Liver (tissue), 9 donors: ENCODE results near the gene CPED1. TPM values are rescaled to one million over a fixed set of nuclear protein-coding genes. Genes with fewer than 3 reads are reported as not detected.
A peak's percentile ranks its signal among the peaks of the same experiment; 100 is the strongest.

Experiments used
- DNase-seq: peaks from one replicate; pipeline ENCODE4 v3.0.0-alpha.2; 2017; ENCODE audit warnings: low spot score
- H3K27ac ChIP-seq, 2 donors: one replicate each; pipeline ENCODE4 v1.7.0; 2013; ENCODE audit warnings: inconsistent platforms in 2 of 2, low read length in 2 of 2, control low read depth in 1 of 2, low read depth in 1 of 2, mild to moderate bottlenecking in 1 of 2
- H3K27me3 ChIP-seq, 4 donors: one replicate each; pipeline versions ENCODE4 v1.6.1 to v1.7.0; 2013; ENCODE audit warnings: low read length in 3 of 4, inconsistent platforms in 1 of 4, mild to moderate bottlenecking in 1 of 4, moderate library complexity in 1 of 4; ENCODE audit not compliant: control insufficient read depth in 4 of 4, insufficient read depth in 4 of 4
- H3K36me3 ChIP-seq, 4 donors: one replicate each; pipeline versions ENCODE4 v1.6.1 to v1.7.0; 2013; ENCODE audit warnings: low read length in 3 of 4, mild to moderate bottlenecking in 3 of 4, low read depth in 1 of 4, moderate library complexity in 1 of 4; ENCODE audit not compliant: control insufficient read depth in 4 of 4, insufficient read depth in 3 of 4
- H3K4me1 ChIP-seq, 4 donors: one replicate each; pipeline versions ENCODE4 v1.6.1 to v1.7.0; 2013; ENCODE audit warnings: low read length in 3 of 4, mild to moderate bottlenecking in 3 of 4, moderate library complexity in 1 of 4; ENCODE audit not compliant: control insufficient read depth in 4 of 4, insufficient read depth in 4 of 4
- H3K4me3 ChIP-seq, 3 donors: one replicate each; pipeline versions ENCODE4 v1.6.1 to v1.7.0; 2013; ENCODE audit warnings: low read length in 3 of 3, control low read depth in 1 of 3, low read depth in 1 of 3, mild to moderate bottlenecking in 1 of 3
- H3K9ac ChIP-seq, 2 donors: one replicate each; pipeline ENCODE4 v1.7.0; 2013; ENCODE audit warnings: low read length in 2 of 2, mild to moderate bottlenecking in 2 of 2, moderate library complexity in 2 of 2, control low read depth in 1 of 2, low read depth in 1 of 2
- H3K9me3 ChIP-seq, 4 donors: one replicate each; pipeline versions ENCODE4 v1.6.1 to v1.7.0; 2013; ENCODE audit warnings: low read length in 3 of 4; ENCODE audit not compliant: control insufficient read depth in 4 of 4
- ATF3 ChIP-seq: IDR thresholded peaks from 2 replicates; pipeline ENCODE4 v1.6.1; 2016; ENCODE audit warnings: antibody characterized with exemption
- CTCF ChIP-seq: fragments of 150-350 bp; IDR thresholded peaks from 2 replicates; pipeline ENCODE4 v1.5.1; 2017; ENCODE audit warnings: improper control_type of control experiment, low read depth, low read length; ENCODE audit not compliant: missing input control
- EGR1 ChIP-seq, 2 donors: IDR thresholded peaks; 2 replicates each; pipeline ENCODE4 v1.6.1; 2016 to 2018; ENCODE audit warnings: antibody characterized with exemption in 2 of 2, low read depth in 2 of 2
- FOXA1 ChIP-seq: IDR thresholded peaks from 2 replicates; pipeline ENCODE4 v1.6.1; 2016; ENCODE audit warnings: antibody characterized with exemption
- FOXA2 ChIP-seq: IDR thresholded peaks from 2 replicates; pipeline ENCODE4 v1.6.1; 2016; ENCODE audit warnings: antibody characterized with exemption
- GABPA ChIP-seq, 2 donors: IDR thresholded peaks in 1 of 2; conservative IDR thresholded peaks in 1 of 2; 2 replicates each; pipeline ENCODE4 v1.6.1; 2016; ENCODE audit warnings: antibody characterized with exemption in 2 of 2, mild to moderate bottlenecking in 1 of 2, moderate library complexity in 1 of 2
- HNF4A ChIP-seq, 2 donors: conservative IDR thresholded peaks; 2 replicates each; pipeline ENCODE4 v1.6.1; 2016; ENCODE audit warnings: antibody characterized with exemption in 2 of 2, mild to moderate bottlenecking in 2 of 2
- JUND ChIP-seq, 2 donors: IDR thresholded peaks; 2 replicates each; pipeline ENCODE4 v1.6.1; 2016; ENCODE audit warnings: antibody characterized with exemption in 2 of 2
- MAX ChIP-seq: IDR thresholded peaks from 2 replicates; pipeline ENCODE4 v1.6.1; 2016; ENCODE audit warnings: antibody characterized with exemption
- NR2F2 ChIP-seq: IDR thresholded peaks from 2 replicates; pipeline ENCODE4 v1.6.1; 2016; ENCODE audit warnings: antibody characterized with exemption
- RAD21 ChIP-seq, 2 donors: IDR thresholded peaks; 2 replicates each; pipeline ENCODE4 v1.6.1; 2016; ENCODE audit warnings: antibody characterized with exemption in 2 of 2, mild to moderate bottlenecking in 2 of 2
- REST ChIP-seq: IDR thresholded peaks from 2 replicates; pipeline ENCODE4 v1.6.1; 2016; ENCODE audit warnings: antibody characterized with exemption, mild to moderate bottlenecking
- RXRA ChIP-seq, 2 donors: IDR thresholded peaks; 2 replicates each; pipeline ENCODE4 v1.6.1; 2017 to 2018; ENCODE audit warnings: antibody characterized with exemption in 2 of 2, mild to moderate bottlenecking in 1 of 2
- SP1 ChIP-seq: IDR thresholded peaks from 2 replicates; pipeline ENCODE4 v1.6.1; 2018; ENCODE audit warnings: antibody characterized with exemption, mild to moderate bottlenecking
- TAF1 ChIP-seq: conservative IDR thresholded peaks from 2 replicates; pipeline ENCODE4 v1.6.1; 2016; ENCODE audit warnings: antibody characterized with exemption, mild to moderate bottlenecking
- YY1 ChIP-seq: IDR thresholded peaks from 2 replicates; pipeline ENCODE4 v1.6.1; 2016; ENCODE audit warnings: antibody characterized with exemption, mild to moderate bottlenecking
- ZBTB33 ChIP-seq: IDR thresholded peaks from 2 replicates; pipeline ENCODE4 v1.6.1; 2016; ENCODE audit warnings: antibody characterized with exemption
- WGBS: extraction: QIAGEN DNeasy Blood & Tissue Kit; methylation state at CpG from one replicate; pipeline ENCODE4 v1.1.7; 2013; 5-methylcytosine and 5-hydroxymethylcytosine counted together
- polyA plus RNA-seq, 2 donors: library from polyadenylated mRNA; stranded (reverse) in 1 of 2; unstranded in 1 of 2; fragments of 200-250 nt in 1 of 2; fragments of >200 nt in 1 of 2; fragmentation: Nextera tagmentation in 1 of 2; extraction: Ambion mirVana in 1 of 2; gene quantifications; one replicate each; pipeline versions ENCODE4 v1.2.1 to v1.2.3, GENCODE V29; 2013 to 2015
- total RNA-seq, 2 donors: library from RNA; depleted of rRNA; stranded (reverse); fragments of >200 nt; gene quantifications; one replicate each; pipeline ENCODE4 v1.2.3, GENCODE V29; 2014
- donor health status: healthy.
- donor health status: healthy.
- donor health status: healthy.
- donor health status: healthy.
- donor health status: healthy.

Gene CPED1
- total and polyA plus RNA-seq, 4 donors, result 8.5 to 58.0 (median 14.6) TPM

- no peak for DNase-seq
- Histone ChIP-seq H3K9ac (no peak overlapping the region), H3K36me3 (no peaks in the 10 kb centered on the region), H3K4me3 (no peak overlapping the region), H3K4me1 (peaks cover 0 to 27% (median 18%) of the 10 kb centered on the region in 4 donors), H3K9me3 (no peaks in the 10 kb centered on the region), H3K27me3 (no peaks in the 10 kb centered on the region), H3K27ac (no peak overlapping the region)
- 25% methylated on average over 2 of the region's 2 CpGs for WGBS
- no peak for TF ChIP-seq EGR1 (IDR thresholded peaks at IDR 0.05; ENCODE audit: low read depth in 2 of 2)
- TF ChIP-seq YY1, result no peak
- TF ChIP-seq RXRA (IDR thresholded peaks at IDR 0.05), result no peak
- no peak for TF ChIP-seq ATF3
- TF ChIP-seq SP1, result no peak
- TF ChIP-seq TAF1, result no peak
- TF ChIP-seq ZBTB33, result no peak
- TF ChIP-seq NR2F2, result no peak
- no peak for TF ChIP-seq FOXA1
- TF ChIP-seq MAX, result no peak
- TF ChIP-seq REST, result no peak
- TF ChIP-seq FOXA2, result no peak
- no peak for TF ChIP-seq HNF4A (conservative IDR thresholded peaks at IDR 0.05)
- TF ChIP-seq RAD21 (IDR thresholded peaks at IDR 0.05), result no peak
- no peak for TF ChIP-seq CTCF
Observed at GRCh38 chr7:121084256-121084655, 95.7 kb downstream of the CPED1 start.

- no peak overlapping the region for H3K9ac ChIP-seq
- TF ChIP-seq NR2F2, result no peak
- no peak for TF ChIP-seq FOXA2
- TF ChIP-seq JUND (IDR thresholded peaks at IDR 0.05), result no peak
- TF ChIP-seq GABPA (IDR thresholded peaks at IDR 0.05 in 1 of 2, conservative IDR thresholded peaks at IDR 0.05 in 1 of 2), result no peak
- TF ChIP-seq MAX, result no peak
- no peak for TF ChIP-seq CTCF
- TF ChIP-seq RXRA (IDR thresholded peaks at IDR 0.05), result no peak
- TF ChIP-seq SP1, result peak; percentile 38
- TF ChIP-seq FOXA1, result no peak
- no peak for TF ChIP-seq REST
- no peak for TF ChIP-seq TAF1
- TF ChIP-seq EGR1 (IDR thresholded peaks at IDR 0.05; ENCODE audit: low read depth in 2 of 2), result no peak
Observed at GRCh38 chr7:121084748-121085336, 96.3 kb downstream of the CPED1 start.

More at GRCh38 chr7:121084748-121085336, 96.3 kb downstream of the CPED1 start:
- DNase-seq, result no peak
- Histone ChIP-seq H3K4me1 (peaks cover 0 to 24% (median 14%) of the 10 kb centered on the region in 4 donors), H3K27me3 (no peaks in the 10 kb centered on the region), H3K36me3 (no peaks in the 10 kb centered on the region), H3K9me3 (no peaks in the 10 kb centered on the region), H3K27ac (no peak overlapping the region), H3K4me3 (no peak overlapping the region)
- WGBS, result 61% methylated on average over 5 of the region's 5 CpGs
